GM19240 (cell line): ENCODE data around the gene INSL3.
"Not testable (repeated sequence)": the region's sequence is repeated elsewhere in the genome, so short reads cannot be mapped to it uniquely, and the experiment has no call there.

Source experiments
- DNase-seq: peaks from one replicate; pipeline ENCODE4 v3.0.0; 2011; ENCODE audit warnings: low spot score; ENCODE audit not compliant: insufficient read length

The INSL3 gene

DNA sequence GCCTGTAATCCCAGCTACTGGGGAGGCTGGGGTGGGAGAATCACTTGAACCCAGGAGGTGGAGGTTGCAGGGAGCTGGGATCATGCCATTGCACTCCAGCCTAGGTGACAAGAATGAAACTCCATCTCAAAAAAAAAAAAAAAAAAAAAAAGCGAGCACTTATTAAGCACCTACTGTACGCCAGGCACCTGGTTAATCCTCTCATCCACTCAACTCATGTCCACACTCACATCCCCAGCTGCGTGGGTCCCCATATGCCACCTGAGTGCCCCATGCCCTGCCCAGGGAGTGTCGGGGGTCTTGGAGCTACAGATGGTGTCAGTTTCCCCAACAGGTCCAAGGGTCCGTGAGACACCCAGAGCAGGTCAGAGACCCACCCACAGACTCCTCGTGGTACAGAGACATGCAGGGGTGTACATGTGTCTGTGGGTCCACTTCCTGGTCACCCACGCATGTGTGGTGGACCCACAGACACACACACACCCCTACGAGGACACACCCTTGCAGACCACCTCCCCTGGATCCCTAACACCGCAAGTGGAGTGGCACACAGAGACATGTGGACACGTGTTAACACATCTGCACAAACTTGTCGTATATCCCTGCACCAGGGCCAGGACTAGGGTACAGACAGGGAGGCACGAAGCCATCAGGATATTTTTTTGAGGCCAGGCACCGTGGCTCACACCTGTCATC is 3.5 kb downstream of the INSL3 start:
- DNase-seq: no peak

DNA sequence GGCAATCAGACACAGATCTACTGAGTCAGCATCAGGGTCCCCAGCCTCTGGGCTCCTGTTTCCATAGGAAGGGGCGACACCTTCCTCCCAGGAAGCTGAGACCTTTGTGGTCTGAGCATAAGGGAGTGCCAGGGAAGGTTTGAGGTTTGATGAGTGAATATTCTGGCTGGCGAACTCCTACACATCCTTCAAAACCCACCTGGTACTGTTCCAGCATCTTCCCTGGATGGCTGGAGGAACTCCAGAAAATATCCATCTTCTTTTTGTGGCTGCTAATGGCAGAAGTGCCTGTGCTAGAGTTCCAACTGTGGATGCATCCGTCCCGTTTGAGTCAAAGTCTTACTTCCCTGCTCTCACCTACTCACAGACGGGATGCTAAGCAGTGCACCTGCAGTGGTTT is 9.2 kb downstream of the INSL3 start:
- DNase-seq: no peak

DNA sequence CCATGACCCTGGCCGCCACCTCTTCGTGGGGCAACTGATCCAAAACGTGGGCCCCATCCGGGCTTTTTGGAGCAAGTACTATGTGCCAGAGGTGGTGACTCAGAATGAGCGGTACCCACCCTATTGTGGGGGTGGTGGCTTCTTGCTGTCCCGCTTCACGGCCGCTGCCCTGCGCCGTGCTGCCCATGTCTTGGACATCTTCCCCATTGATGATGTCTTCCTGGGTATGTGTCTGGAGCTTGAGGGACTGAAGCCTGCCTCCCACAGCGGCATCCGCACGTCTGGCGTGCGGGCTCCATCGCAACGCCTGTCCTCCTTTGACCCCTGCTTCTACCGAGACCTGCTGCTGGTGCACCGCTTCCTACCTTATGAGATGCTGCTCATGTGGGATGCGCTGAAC is 9.6 kb downstream of the INSL3 start:
- no peak for DNase-seq

DNA sequence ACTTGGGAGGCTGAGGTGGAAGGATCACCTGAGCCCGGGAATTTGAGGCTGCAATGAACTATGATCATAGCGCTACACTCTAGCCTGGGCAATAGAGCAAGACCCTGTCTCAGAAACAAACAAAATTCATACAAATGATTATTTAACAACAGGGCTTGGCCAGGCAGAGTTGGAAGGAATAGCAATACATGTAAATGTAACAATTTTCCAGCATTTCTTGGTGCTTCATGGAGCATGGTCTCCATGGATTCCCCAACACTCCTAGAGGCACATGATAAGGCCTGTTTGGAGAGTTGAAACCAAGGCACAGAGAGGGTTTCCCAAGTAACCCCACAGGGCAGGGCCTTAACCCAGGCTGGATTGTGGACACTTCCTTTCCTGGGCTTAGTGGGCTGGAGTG is 10.2 kb downstream of the INSL3 start:
- no peak for DNase-seq

DNA sequence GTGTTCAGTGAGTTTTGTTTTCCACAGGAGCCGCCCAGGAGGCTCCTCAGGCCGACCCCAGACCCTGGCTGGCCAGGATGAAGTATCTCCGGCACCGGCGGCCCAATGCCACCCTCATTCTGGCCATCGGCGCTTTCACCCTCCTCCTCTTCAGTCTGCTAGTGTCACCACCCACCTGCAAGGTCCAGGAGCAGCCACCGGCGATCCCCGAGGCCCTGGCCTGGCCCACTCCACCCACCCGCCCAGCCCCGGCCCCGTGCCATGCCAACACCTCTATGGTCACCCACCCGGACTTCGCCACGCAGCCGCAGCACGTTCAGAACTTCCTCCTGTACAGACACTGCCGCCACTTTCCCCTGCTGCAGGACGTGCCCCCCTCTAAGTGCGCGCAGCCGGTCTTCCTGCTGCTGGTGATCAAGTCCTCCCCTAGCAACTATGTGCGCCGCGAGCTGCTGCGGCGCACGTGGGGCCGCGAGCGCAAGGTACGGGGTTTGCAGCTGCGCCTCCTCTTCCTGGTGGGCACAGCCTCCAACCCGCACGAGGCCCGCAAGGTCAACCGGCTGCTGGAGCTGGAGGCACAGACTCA is 13.5 kb downstream of the INSL3 start:
- DNase-seq: no peak

DNA sequence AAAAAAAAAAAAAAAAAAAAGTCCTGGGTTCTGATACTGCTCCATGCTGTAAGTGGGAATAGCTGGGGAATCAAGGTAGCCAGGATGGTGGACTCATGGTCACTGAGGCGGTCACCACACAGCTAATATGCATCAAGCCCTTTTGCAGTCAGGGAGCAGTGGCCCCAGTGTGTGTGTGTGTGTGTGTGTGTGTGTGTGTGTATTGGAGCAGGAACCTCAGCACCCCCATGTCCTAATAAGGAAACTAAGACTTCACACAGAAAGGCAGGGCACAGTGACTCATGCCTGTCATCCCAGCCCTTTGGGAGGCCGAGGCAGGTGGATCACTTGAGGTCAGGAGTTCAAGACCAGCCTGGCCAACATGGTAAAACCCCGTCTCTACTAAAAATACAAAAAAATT is 14.4 kb downstream of the INSL3 start:
- DNase-seq: no peak

DNA sequence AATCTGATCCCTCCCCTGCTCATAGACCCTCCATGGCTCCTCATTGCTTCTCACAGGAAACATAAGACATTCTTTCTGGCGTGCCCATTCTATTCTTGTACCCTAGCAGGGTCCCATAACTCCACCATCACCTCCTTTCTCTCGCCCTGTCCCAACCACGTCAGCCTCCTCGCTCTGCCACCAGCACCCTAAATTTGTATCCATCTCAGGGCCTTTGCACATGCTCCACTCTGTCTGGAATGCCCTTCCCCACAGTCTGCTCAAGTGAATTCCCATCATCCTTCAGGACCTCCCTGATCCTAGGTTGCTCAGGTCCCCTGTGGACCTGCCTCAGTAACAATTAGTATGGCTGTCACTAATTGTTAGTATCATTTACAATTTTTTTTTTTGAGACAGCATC is 15.9 kb downstream of the INSL3 start:
- DNase-seq: no peak

DNA sequence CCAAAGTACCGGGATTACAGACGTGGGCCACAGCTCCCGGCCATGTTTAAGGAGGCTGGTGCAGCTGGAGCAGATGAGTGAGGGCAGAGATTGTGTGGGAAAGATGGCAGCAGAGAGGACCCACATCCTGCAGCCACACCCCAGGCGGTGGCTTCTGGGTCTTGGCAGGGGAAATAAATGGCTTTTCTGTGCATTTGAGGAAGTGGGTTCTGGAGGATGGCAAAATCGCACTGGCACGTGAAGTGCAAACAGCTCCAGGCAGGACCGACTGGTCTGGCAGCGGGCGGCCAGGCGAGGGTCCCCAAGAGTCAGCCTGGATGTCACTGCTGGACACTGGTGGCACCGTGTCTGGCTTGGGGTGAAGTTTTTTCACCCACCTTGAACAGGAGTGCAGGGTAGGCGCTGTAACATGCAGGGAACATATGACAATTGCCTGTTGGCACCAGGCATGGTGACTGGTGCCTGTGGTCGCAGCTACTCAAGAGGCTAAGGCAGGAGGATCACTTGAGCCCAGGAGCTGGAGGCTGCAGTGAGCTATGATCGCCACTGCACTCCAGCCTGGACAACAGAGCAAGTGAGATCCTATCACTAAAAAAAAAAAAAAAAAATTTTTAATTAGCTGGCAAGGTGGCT is 17.9 kb downstream of the INSL3 start:
- no peak for DNase-seq

DNA sequence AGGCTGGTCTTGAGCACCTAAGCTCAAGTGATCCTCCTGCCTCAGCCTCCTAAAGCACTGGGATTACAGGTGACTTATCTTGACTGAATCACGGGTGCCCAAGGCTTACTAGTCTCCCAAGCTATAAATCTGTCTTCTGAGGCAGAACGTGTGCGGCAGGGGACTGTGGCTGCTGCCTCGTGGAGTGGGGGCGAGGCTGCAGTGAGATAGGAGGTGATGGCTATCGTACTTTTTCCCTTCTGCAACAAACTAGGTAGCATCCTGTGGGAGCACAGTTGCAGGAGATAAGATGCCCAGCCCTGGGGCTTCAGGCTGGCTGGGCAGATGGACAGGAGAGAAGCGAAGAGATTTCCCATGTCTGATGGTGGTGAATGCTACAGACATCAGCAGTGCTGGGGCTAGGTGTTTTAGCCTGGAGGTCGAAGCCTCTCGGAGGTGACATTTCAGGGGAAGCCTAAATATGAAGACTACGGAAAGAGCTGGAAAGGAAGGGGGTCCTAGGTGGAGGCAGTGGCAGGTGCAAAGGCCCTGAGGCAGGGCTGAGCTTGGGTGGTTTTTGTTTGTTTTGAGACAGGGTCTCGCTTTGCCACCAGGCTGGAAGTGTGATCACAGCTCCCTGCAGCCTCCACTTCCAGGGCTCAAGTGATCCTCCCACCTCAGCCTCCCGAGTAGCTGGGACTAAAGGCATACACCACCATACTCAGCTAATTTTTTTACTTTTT is 19.0 kb downstream of the INSL3 start:
- DNase-seq: no peak

DNA sequence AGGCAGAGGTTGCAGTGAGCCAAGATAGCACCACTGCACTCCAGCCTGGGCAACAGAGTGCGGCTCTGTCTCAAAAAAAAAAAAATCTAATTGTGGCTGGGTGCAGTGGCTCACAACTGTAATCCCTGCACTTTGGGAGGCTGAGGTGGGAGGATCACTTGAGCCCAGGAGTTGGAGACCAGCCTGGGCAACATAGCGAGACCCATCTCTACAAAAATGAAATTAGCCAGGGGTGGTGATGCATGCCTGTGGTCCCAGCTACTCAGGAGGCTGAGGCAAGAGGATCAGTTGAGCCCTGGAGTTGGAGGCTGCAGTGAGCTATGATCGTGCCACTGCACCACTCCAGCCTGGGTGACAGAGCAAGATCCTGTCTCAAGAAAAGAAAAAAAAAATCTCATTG is 22.7 kb downstream of the INSL3 start:
- not testable (repeated sequence) for DNase-seq

DNA sequence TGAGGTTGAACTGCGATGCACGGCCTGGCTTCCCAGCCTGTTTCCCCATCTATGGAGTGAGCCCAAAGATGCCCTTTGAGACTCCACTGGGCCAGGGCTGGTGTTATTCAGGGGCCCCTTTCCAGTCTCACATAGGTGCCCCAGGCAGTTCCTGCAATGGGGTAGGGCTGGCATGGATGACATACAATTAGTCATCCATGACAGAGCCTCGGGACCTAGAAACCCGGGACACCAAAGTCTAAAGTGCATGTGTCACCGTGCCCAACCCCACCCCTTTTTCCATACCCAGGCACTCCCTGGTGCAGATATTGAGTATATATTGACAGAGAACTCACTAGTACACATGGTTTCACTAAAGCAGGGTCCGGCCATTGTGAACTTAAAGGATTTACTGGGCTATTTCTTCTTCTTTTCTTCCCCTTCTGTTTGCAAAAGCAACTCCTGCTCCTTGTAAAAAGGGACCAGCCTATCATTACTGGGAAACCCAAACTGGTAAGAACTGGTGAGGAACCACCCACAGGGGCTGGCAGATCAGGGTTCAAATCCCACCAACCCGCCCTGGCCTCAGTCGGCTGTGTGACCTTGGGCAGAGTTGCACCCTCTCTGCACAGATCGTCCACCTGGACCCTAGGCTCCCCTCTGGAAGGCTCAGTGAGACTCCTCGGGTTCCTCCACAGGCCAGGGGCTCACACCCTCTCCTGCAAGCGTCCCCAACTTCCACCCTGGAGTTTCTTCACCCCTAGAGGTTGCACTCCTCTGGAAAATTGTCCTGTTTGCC is 23.7 kb downstream of the INSL3 start:
- DNase-seq: no peak

DNA sequence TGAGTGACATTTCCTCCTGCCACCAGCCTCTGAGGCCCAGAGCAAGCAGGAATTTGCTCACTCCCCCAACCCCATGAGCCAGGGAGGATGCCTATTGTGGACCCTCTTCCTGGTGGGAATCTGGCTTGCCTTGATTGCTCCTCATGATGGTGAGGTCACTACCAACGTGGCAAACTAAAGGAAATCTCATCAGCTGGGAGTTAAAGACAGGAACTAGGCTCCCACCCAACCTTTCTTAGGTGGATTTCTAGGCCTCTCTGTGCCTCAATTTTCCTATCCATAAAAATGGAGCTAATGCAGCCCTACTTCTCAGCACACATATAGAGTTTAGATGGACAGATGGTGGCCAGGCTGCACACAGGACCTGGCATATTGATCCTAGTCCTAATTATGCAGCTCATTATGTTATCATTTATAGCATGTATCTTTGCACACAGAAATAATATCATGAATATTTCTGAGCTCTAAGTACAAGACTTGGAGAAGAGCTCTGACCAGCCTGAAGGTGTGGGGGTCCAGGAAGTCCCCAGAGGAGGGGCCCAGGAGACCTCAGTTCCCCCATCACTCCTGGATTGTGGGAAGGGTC is 24.4 kb downstream of the INSL3 start:
- no peak for DNase-seq

DNA sequence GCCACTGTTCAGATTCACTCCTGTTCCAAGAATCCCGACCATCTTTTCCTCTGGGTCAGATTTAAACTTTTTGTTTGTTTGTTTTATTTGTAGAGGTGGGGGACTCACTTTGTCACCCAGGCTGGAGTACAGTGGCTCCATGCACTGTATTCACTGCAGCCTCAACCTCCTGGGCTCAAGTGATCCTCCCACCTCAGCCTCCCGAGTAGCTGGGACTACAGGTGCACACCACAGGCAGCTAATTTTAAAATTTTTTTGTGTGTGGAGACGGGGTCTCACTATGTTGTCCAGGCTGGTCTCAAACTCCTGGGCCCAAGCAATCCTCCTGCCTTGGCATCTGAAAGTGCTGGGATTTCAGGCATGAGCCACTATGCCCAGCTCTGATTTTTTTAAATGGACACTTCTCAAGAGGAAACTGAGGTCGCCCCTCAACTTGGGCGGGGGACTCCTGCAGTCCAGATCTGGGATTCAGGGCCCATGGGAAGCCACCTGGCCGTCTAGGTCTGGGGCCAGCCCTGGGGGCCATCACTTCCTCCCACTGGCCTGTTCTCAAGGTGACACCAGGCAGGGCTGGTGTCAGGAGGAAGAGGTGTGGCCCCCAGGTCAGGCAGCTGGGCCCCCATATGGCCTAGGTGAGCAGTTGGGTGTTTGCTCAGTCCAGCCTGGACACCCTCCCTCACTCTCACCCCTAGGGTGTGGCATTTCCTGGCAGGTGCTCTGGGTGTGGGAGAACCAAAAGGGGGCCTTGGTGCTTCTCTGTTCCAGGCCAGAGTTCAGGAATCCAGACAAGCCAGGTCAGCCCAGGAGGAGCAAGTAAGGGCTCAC is 25.1 kb downstream of the INSL3 start:
- no peak for DNase-seq

DNA sequence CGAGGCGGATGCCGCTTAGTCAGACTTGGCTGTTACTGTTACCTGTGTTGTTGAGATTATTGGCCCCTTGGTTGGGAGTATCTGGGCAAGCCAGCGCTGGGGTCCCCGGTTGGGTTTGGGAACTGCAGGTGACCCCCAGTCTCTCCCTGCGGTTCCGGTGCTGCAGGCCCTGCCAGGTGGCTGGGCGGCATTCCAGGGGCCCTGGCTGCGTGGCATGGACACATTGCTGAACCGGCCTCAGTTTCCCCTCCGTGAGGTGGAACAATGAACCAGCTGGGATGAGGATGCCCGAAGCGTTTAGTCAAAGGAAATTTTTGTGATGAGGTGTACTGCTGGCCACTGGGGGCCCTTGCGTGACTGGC is 25.8 kb downstream of the INSL3 start:
- DNase-seq: no peak

DNA sequence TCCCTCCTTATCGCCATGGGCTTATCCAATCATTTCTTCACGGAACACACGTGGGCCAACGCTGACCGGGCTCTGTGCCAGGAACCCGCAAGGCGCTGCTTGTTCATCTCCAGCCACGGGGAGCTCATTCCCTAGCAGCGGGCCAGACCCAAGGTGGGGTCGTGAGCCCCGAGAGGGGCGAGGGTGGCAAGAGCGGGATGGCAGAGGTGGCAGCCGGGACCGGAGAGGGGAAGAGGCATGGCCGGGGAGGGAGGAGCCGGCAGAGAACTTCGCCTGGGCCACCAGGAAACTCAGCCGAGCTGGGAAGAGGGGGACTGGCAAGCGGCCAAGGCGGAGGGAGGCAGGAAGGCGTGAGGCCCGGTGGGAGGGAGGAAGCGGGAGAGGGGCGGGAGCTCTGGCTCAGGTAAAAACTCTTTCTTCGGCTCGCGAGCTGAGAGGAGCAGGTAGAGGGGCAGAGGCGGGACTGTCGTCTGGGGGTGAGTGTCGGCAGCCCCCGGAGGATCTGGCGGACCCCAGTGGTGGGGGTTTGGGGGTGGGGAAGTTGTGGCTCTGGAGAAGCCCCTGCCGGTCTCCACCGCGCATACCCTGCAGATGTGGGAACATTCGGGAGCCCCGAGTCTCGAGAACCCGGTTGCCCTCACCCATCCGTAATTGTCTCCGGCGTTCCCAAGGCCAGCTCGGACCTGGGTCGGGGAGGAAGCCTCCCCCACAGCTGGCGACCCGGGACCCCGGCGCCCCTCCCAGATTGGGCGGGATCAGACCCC is 26.4 kb downstream of the INSL3 start, which contains the start of gene B3GNT3:
Gene B3GNT3, plus strand, starts transcription at position 408 of the 764 bp plus-strand sequence. CDS start 12,670 bp downstream, outside the sequence.
- no peak for DNase-seq

DNA sequence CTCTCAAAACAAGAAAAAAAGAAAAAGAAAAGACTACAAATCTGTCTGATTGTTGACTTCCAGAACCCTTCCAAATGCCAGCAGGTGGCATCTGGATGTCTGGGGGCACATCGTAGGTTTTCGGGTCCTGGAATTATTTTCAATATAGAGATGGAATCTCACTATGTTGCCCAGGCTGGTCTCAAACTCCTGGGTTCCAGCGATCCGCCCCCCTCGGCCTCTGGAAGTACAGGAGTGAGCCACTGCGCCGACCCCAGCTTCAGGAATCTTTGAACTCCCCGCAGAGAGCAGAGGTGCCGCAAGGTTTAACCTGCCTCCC is 26.9 kb downstream of the INSL3 start:
- no peak for DNase-seq

DNA sequence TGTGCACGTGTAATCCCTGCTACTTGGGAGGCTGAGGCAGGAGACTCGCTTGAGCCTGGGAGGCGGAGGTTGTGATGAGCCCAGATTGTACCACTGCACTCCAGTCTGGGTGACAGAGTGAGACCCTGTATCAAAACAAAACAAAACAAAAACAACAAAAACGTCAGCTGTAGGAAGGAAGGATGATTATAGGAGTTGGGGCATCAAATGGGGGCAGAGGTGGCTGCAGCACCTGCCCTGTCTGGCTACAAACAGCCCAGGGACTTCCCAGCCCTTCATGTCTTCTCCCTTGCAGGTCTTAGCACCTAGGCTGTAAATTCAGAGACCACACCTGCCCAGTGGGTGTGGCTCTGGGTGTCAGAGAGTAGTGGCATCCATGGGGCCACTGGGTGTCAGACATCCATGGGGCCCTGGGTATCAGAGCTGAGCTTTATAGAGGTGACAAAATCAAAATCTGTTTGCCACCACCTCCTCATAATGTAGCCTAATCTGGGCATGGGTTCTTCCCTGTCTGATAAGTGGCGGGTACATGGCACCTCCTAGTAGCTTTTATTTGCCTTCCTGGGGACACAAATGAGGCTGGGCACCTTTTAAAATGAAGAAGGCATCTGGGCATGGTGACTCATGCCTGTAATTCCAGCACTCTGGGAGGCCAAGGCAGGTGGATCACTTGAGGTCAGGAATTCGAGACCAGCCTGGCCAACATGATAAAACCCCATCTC is 31.1 kb downstream of the INSL3 start:
- DNase-seq: no peak

DNA sequence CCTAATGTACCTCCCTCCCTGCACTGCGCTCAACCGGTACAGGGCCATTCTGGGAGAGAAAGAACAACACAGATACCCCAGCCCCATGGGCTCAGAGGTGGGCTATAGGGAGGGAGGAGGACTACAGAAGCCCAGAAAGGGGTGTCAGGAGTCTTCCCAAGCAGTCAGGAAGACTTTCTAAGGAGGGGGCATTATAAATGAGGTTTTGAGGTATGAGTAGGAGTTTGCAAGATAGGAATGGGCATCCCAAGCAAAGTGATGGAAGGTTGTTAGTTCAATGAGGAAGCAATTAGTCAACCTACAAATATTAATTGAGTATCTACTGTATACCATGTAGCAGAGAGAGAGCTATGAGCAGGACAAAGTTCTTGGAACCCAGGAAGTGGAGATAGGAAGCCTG is 32.7 kb downstream of the INSL3 start:
- DNase-seq: no peak

DNA sequence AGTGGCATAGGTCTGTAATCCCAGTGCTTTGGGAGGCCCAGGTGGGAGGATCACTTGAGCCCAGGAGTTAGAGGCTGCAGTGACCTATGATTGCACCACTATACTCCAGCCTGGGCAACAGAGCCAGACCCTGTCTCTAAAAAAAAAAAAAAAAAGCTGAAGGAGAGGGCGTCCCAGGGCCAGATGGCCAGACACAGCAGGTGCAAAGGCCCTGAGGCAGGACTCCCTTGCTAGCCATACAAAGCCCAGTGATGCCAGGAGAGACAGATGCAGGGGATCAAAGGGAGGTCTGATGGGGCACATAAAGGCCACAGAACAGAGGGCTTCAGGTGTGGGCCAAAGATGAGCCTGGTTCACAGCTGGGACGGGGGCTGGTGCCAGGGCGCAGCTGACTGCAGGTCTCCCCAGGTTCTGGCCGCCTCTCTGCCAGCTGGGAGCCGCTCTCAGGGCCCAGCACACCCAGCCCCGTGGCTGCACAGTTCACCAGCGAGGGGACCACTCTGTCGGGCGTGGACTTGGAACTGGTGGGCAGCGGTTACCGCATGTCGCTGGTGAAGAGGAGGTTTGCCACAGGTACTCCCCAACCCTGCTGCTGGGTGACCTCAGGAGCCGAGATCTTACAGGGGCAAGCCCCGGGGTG is 33.9 kb downstream of the INSL3 start:
- no peak for DNase-seq
